GM21423 (cell line): ENCODE measurements around the gene SERTAD4.

Experiments used
- ATAC-seq: cut with Tn5 transposase; IDR thresholded peaks from one replicate; pipeline ENCODE4 v1.9.1; 2021; ENCODE audit warnings: mild to moderate bottlenecking, moderate library complexity; ENCODE audit not compliant: unreplicated experiment

SERTAD4 gene

GRCh38 chr1:210231846-210232510 is 618 bp upstream of the SERTAD4 start:
- ATAC-seq = no peak

GRCh38 chr1:210233216-210233494 is 559 bp downstream of the SERTAD4 start:
- ATAC-seq = no peak

GRCh38 chr1:210233495-210234328 is 1.1 kb downstream of the SERTAD4 start:
- ATAC-seq = no peak

GRCh38 chr1:210234329-210234757 is 1.7 kb downstream of the SERTAD4 start:
- ATAC-seq = no peak

- no peak for ATAC-seq
Observed at GRCh38 chr1:210235363-210236053, 2.9 kb downstream of the SERTAD4 start.

GRCh38 chr1:210236386-210236839 is 3.8 kb downstream of the SERTAD4 start:
- no peak for ATAC-seq

- no peak for ATAC-seq
Observed at GRCh38 chr1:210236840-210237409, 4.3 kb downstream of the SERTAD4 start.

GRCh38 chr1:210237479-210237878 is 4.9 kb downstream of the SERTAD4 start:
- ATAC-seq = no peak

- ATAC-seq = no peak
Observed at GRCh38 chr1:210237981-210238380, 5.4 kb downstream of the SERTAD4 start.

- no peak for ATAC-seq
Observed at GRCh38 chr1:210239349-210240111, 6.9 kb downstream of the SERTAD4 start.

GRCh38 chr1:210241121-210241520 is 8.5 kb downstream of the SERTAD4 start:
- no peak for ATAC-seq

- ATAC-seq = no peak
Observed at GRCh38 chr1:210244746-210245367, 12.3 kb downstream of the SERTAD4 start.

GRCh38 chr1:210246447-210246846 is 13.9 kb downstream of the SERTAD4 start:
- no peak for ATAC-seq

- ATAC-seq = no peak
Observed at GRCh38 chr1:210248341-210248740, 15.7 kb downstream of the SERTAD4 start.

- no peak for ATAC-seq
Observed at GRCh38 chr1:210250665-210250997, 18.0 kb downstream of the SERTAD4 start.

GRCh38 chr1:210250998-210251679 is 18.5 kb downstream of the SERTAD4 start:
- ATAC-seq = no peak

- ATAC-seq = no peak
Observed at GRCh38 chr1:210251680-210252490, 19.3 kb downstream of the SERTAD4 start.

GRCh38 chr1:210252621-210253051 is 20.0 kb downstream of the SERTAD4 start:
- ATAC-seq = no peak

- no peak for ATAC-seq
Observed at GRCh38 chr1:210254298-210254697, 21.7 kb downstream of the SERTAD4 start.
